NCI-H2107 treated with DMSO at 0.1 percent for 48 hours (cell line): ENCODE results near the gene PRAF2.
A peak's percentile ranks its signal among the peaks of the same experiment; 100 is the strongest.

Experiments used
- DNase-seq: peaks from one replicate; lab custom pipeline; 2025; ENCODE audit not compliant: unreplicated experiment; lab: John Stamatoyannopoulos, UW

PRAF2 gene

GRCh38 chrX:49073601-49074575 is at the start of gene PRAF2:
Gene PRAF2, minus strand, starts transcription at chrX:49074002. Its CDS starts 15 bp downstream, at chrX:49073987.
- DNase-seq: peak; percentile 89

GRCh38 chrX:49122499-49122898 is 48.7 kb upstream of the PRAF2 start:
- DNase-seq: no peak

GRCh38 chrX:49120091-49120490 is 46.3 kb upstream of the PRAF2 start:
- no peak for DNase-seq

- DNase-seq: no peak
Observed at GRCh38 chrX:49117581-49117980, 43.8 kb upstream of the PRAF2 start.

- DNase-seq: no peak
Observed at GRCh38 chrX:49116716-49117115, 42.9 kb upstream of the PRAF2 start.

GRCh38 chrX:49116076-49116475 is 42.3 kb upstream of the PRAF2 start:
- DNase-seq: no peak

GRCh38 chrX:49111791-49112190 is 38.0 kb upstream of the PRAF2 start:
- DNase-seq: no peak

GRCh38 chrX:49110417-49110816 is 36.6 kb upstream of the PRAF2 start:
- no peak for DNase-seq

- DNase-seq: no peak
Observed at GRCh38 chrX:49108641-49109040, 34.8 kb upstream of the PRAF2 start.

GRCh38 chrX:49106930-49107329 is 33.1 kb upstream of the PRAF2 start:
- DNase-seq: peak; percentile 1

GRCh38 chrX:49106296-49106695 is 32.5 kb upstream of the PRAF2 start:
- DNase-seq: no peak

- DNase-seq: no peak
Observed at GRCh38 chrX:49103637-49104036, 29.8 kb upstream of the PRAF2 start.

- DNase-seq: no peak
Observed at GRCh38 chrX:49102190-49102589, 28.4 kb upstream of the PRAF2 start.

- no peak for DNase-seq
Observed at GRCh38 chrX:49101629-49101984, 27.8 kb upstream of the PRAF2 start.

- DNase-seq: peak; percentile 96
Observed at GRCh38 chrX:49100704-49101628, 27.2 kb upstream of the PRAF2 start.

GRCh38 chrX:49096419-49096818 is 22.6 kb upstream of the PRAF2 start:
- no peak for DNase-seq

- DNase-seq: no peak
Observed at GRCh38 chrX:49089553-49089952, 15.8 kb upstream of the PRAF2 start.

GRCh38 chrX:49082271-49082871 is 8.6 kb upstream of the PRAF2 start:
- DNase-seq: no peak

GRCh38 chrX:49079489-49080428 is 6.0 kb upstream of the PRAF2 start, which contains the start of gene WDR45:
Gene WDR45, minus strand, starts transcription at chrX:49079887. Its CDS starts 1,792 bp downstream, at chrX:49078095.
- DNase-seq: peak; percentile 22

- DNase-seq: no peak
Observed at GRCh38 chrX:49077941-49078340, 4.1 kb upstream of the PRAF2 start.
